Chondrocyte (in vitro differentiated cells): ENCODE results near the gene CRACDL. TPM values are rescaled to one million over a fixed set of nuclear protein-coding genes. Genes with fewer than 3 reads are reported as not detected.
A peak's percentile ranks its signal among the peaks of the same experiment; 100 is the strongest.

Source experiments
- DNase-seq: peaks from one replicate; pipeline ENCODE4 v3.0.0; 2021; ENCODE audit warnings: mixed read lengths, low spot score
- H3K27ac Mint-ChIP-seq: one replicate; pipeline ENCODE4 v1.8.0; 2021; ENCODE audit warnings: mild to moderate bottlenecking, moderate library complexity, mixed read lengths; ENCODE audit not compliant: unreplicated experiment
- H3K27me3 Mint-ChIP-seq: 2 replicates; pipeline ENCODE4 v1.8.0; 2021; ENCODE audit warnings: low read depth, mixed read lengths
- H3K36me3 Mint-ChIP-seq: 2 replicates; pipeline ENCODE4 v1.8.0; 2021; ENCODE audit warnings: low read depth, mixed read lengths
- H3K4me1 Mint-ChIP-seq: 2 replicates; pipeline ENCODE4 v1.8.0; 2021; ENCODE audit warnings: low read depth, mild to moderate bottlenecking, mixed read lengths
- H3K4me3 Mint-ChIP-seq: one replicate; pipeline ENCODE4 v1.8.0; 2021; ENCODE audit warnings: mild to moderate bottlenecking, moderate library complexity, mixed read lengths; ENCODE audit not compliant: unreplicated experiment
- H3K9me3 Mint-ChIP-seq: 2 replicates; pipeline ENCODE4 v1.8.0; 2021; ENCODE audit warnings: low read depth, mixed read lengths
- CTCF ChIP-seq: fragments of 200-600 bp; sonication (generic); IDR thresholded peaks from 2 replicates; pipeline ENCODE4 v1.5.0; 2021; ENCODE audit warnings: antibody characterized with exemption, mild to moderate bottlenecking, moderate library complexity
- total RNA-seq: library from RNA; stranded (reverse); gene quantifications from 3 replicates; pipeline ENCODE4 v1.2.1, GENCODE V29; 2021

CRACDL gene
- total RNA-seq, 1 donor from 2014 or later, result 17.0 TPM

GRCh38 chr2:98952966-98953365 lies 16.9 kb upstream of the CRACDL start:
- Mint-ChIP-seq H3K4me3 (no peak overlapping the region), H3K4me1 (peaks cover 27% of the 10 kb centered on the region), H3K9me3 (no peaks in the 10 kb centered on the region), H3K27me3 (peaks cover 23% of the 10 kb centered on the region), H3K27ac (no peak overlapping the region), H3K36me3 (no peaks in the 10 kb centered on the region)
- TF ChIP-seq CTCF, result no peak
- no peak for DNase-seq

GRCh38 chr2:98948956-98949739 lies 13.1 kb upstream of the CRACDL start:
- peak overlapping the region; percentile 74 for H3K27ac Mint-ChIP-seq
- peaks cover 64% of the 10 kb centered on the region for H3K4me1 Mint-ChIP-seq
- no peaks in the 10 kb centered on the region for H3K36me3 Mint-ChIP-seq
- H3K27me3 Mint-ChIP-seq, result peaks cover 8% of the 10 kb centered on the region
- H3K9me3 Mint-ChIP-seq, result peaks cover under 1% of the 10 kb centered on the region
- DNase-seq, result no peak
- H3K4me3 Mint-ChIP-seq, result no peak overlapping the region
- TF ChIP-seq CTCF, result no peak

- Mint-ChIP-seq H3K4me1 (peaks cover 60% of the 10 kb centered on the region), H3K4me3 (no peak overlapping the region), H3K9me3 (peaks cover 5% of the 10 kb centered on the region), H3K36me3 (no peaks in the 10 kb centered on the region), H3K27me3 (peaks cover 5% of the 10 kb centered on the region), H3K27ac (peak overlapping the region; percentile 67)
- DNase-seq, result no peak
- no peak for TF ChIP-seq CTCF
Measured at GRCh38 chr2:98947554-98947953, 11.5 kb upstream of the CRACDL start.

GRCh38 chr2:98946855-98947254 lies 10.8 kb upstream of the CRACDL start:
- Mint-ChIP-seq H3K36me3 (no peaks in the 10 kb centered on the region), H3K27ac (peak overlapping the region; percentile 67), H3K4me3 (no peak overlapping the region), H3K4me1 (peaks cover 58% of the 10 kb centered on the region), H3K27me3 (peaks cover 2% of the 10 kb centered on the region), H3K9me3 (peaks cover 5% of the 10 kb centered on the region)
- no peak for TF ChIP-seq CTCF
- no peak for DNase-seq

- H3K36me3 Mint-ChIP-seq, result no peaks in the 10 kb centered on the region
- H3K4me3 Mint-ChIP-seq, result no peak overlapping the region
- no peak for DNase-seq
- H3K9me3 Mint-ChIP-seq, result peaks cover 5% of the 10 kb centered on the region
- peaks cover 61% of the 10 kb centered on the region for H3K4me1 Mint-ChIP-seq
- no peaks in the 10 kb centered on the region for H3K27me3 Mint-ChIP-seq
- no peak for TF ChIP-seq CTCF
- H3K27ac Mint-ChIP-seq, result peak overlapping the region; percentile 74
Measured at GRCh38 chr2:98944775-98945174, 8.8 kb upstream of the CRACDL start.
